Epithelial cell of proximal tubule (primary cell): ENCODE measurements around the gene GEMIN8. TPM values are rescaled to one million over a fixed set of nuclear protein-coding genes. Genes with fewer than 3 reads are reported as not detected.

Experiments
- DNase-seq: peaks from one replicate; pipeline ENCODE4 v3.0.0-alpha.2; 2011; ENCODE audit warnings: low read depth
- H3K4me3 ChIP-seq: 2 replicates; pipeline ENCODE4 v1.5.1; 2011; ENCODE audit warnings: low read depth, mild to moderate bottlenecking, low read length
- CTCF ChIP-seq: conservative IDR thresholded peaks from 2 replicates; pipeline ENCODE4 v1.5.1; 2012; ENCODE audit warnings: low read depth, mild to moderate bottlenecking, low read length
- total RNA-seq: library from RNA; depleted of rRNA; stranded (reverse); fragments of >200 nt; gene quantifications from 2 replicates; pipeline ENCODE4 v1.2.3, GENCODE V29; 2015

Gene GEMIN8
- total RNA-seq, 1 donor from 2014 or later, result 25.9 TPM

GRCh38 chrX:13990126-13990800 is 39.4 kb downstream of the GEMIN8 start:
- H3K4me3 ChIP-seq, result no peak overlapping the region
- DNase-seq, result no peak
- TF ChIP-seq CTCF, result no peak

- H3K4me3 ChIP-seq, result no peak overlapping the region
- TF ChIP-seq CTCF, result no peak
- no peak for DNase-seq
Measured at GRCh38 chrX:13985697-13986435, 43.8 kb downstream of the GEMIN8 start.

GRCh38 chrX:13983734-13984133 is 46.0 kb downstream of the GEMIN8 start:
- DNase-seq, result no peak
- no peak overlapping the region for H3K4me3 ChIP-seq
- no peak for TF ChIP-seq CTCF

GRCh38 chrX:13968198-13968597 is 61.5 kb downstream of the GEMIN8 start:
- no peak overlapping the region for H3K4me3 ChIP-seq
- no peak for DNase-seq
- TF ChIP-seq CTCF, result no peak

GRCh38 chrX:13967636-13968035 is 62.1 kb downstream of the GEMIN8 start:
- no peak for TF ChIP-seq CTCF

GRCh38 chrX:13966793-13967125 is 62.9 kb downstream of the GEMIN8 start:
- TF ChIP-seq CTCF, result no peak
- no peak overlapping the region for H3K4me3 ChIP-seq
- DNase-seq, result no peak

More at GRCh38 chrX:13967636-13968035, 62.1 kb downstream of the GEMIN8 start:
- H3K4me3 ChIP-seq, result no peak overlapping the region
- DNase-seq, result no peak
